HepG2 (cell line): ENCODE results near the gene VIT. TPM values are rescaled to one million over a fixed set of nuclear protein-coding genes. Genes with fewer than 3 reads are reported as not detected.

Experiments used
- ATAC-seq: fragments of 200-7000 bp; cut with Tn5 transposase; 3 replicates; pipeline ENCODE4 v1.9.1; 2020; ENCODE audit warnings: mild to moderate bottlenecking, moderate library complexity
- BruUV-seq: library from RNA; stranded (reverse); fragments of 400-500 nt; replicated peaks from 2 replicates; lab custom pipeline; 2021; lab: Mats Ljungman, UMichigan
- CTCF ChIA-PET: fragments of 300-600 bp; formaldehyde crosslinking; extraction: SDS; loops from one replicate; lab custom pipeline; 2021; ENCODE audit warnings: low total read pairs, inconsistent platforms, low intra/inter-chr PET ratio; lab: Yijun Ruan, JAX
- POLR2A ChIA-PET: fragments of 350-600 bp; sonication (Branson Sonifier 250); formaldehyde crosslinking; loops from one replicate; lab custom pipeline; 2020; ENCODE audit warnings: antibody characterized with exemption, inconsistent platforms; lab: Yijun Ruan, JAX
- DNase-seq: peaks from one replicate; pipeline ENCODE4 v3.0.0-alpha.2; 2015; ENCODE audit warnings: low spot score
- FAIRE-seq: peaks from 3 replicates; lab custom pipeline; 2011; peaks lifted over from hg19 to GRCh38; lab: Jason Lieb, UNC
- H2AFZ ChIP-seq: one replicate; pipeline ENCODE4 v1.6.1; 2011; ENCODE audit warnings: low read length, inconsistent platforms
- H3K27ac ChIP-seq: fragments of 300-600 bp; 3 replicates; pipeline ENCODE4 v1.8.0; 2011; ENCODE audit warnings: mixed run types, mild to moderate bottlenecking, mixed read lengths, low read length, inconsistent platforms; ENCODE audit not compliant: insufficient read depth; ENCODE audit errors: extremely low read length
- H3K27me3 ChIP-seq, 2 experiments: fragments of 200-600 bp in 1 of 2; 2 replicates in 1 of 2; 3 replicates in 1 of 2; pipeline versions ENCODE4 v1.6.0 to v1.8.0; 2011; ENCODE audit warnings: low read length in 2 of 2, mild to moderate bottlenecking in 2 of 2, moderate library complexity in 2 of 2, inconsistent platforms in 1 of 2; ENCODE audit not compliant: insufficient read depth in 2 of 2, control insufficient read depth in 1 of 2
- H3K36me3 ChIP-seq, 2 experiments: fragments of 200-600 bp in 1 of 2; replicated peaks in 1 of 2; 2 replicates in 1 of 2; 3 replicates in 1 of 2; pipeline versions ENCODE4 v1.5.1 to v1.8.0; 2011; ENCODE audit warnings: low read length in 2 of 2, inconsistent platforms in 1 of 2; ENCODE audit not compliant: insufficient read depth in 2 of 2, control insufficient read depth in 1 of 2
- H3K4me1 ChIP-seq: 2 replicates; pipeline ENCODE4 v1.5.1; 2012; ENCODE audit warnings: low read length, inconsistent platforms; ENCODE audit not compliant: insufficient read depth
- H3K4me2 ChIP-seq: 2 replicates; pipeline ENCODE4 v1.6.0; 2011; ENCODE audit warnings: low read depth, low read length, inconsistent platforms
- H3K4me3 ChIP-seq, 3 experiments: fragments of 200-600 bp in 1 of 3; sonication (generic), shearing (Covaris generic) in 1 of 3; replicated peaks in 1 of 3; 2 replicates each; pipeline ENCODE4 v1.5.1; 2011 to 2016; ENCODE audit warnings: low read length in 3 of 3, inconsistent platforms in 2 of 3, low read depth in 2 of 3, mild to moderate bottlenecking in 2 of 3, control low read depth in 1 of 3, mixed read lengths in 1 of 3; ENCODE audit not compliant: insufficient read depth in 1 of 3
- H3K79me2 ChIP-seq: one replicate; pipeline ENCODE4 v1.6.1; 2011; ENCODE audit warnings: low read length, inconsistent platforms; ENCODE audit not compliant: insufficient read depth
- H3K9ac ChIP-seq: 2 replicates; pipeline ENCODE4 v1.6.0; 2011; ENCODE audit warnings: mild to moderate bottlenecking, low read depth, low read length, inconsistent platforms; ENCODE audit not compliant: insufficient read depth
- H3K9me3 ChIP-seq: 2 replicates; pipeline ENCODE4 v1.5.1; 2012; ENCODE audit warnings: mild to moderate bottlenecking, low read length
- H4K20me1 ChIP-seq: 2 replicates; pipeline ENCODE4 v1.6.0; 2011; ENCODE audit warnings: inconsistent platforms, mild to moderate bottlenecking, low read length, moderate library complexity; ENCODE audit not compliant: insufficient read depth
- EED ChIP-seq: sonication (generic); formaldehyde crosslinking; IDR thresholded peaks from 2 replicates; pipeline ENCODE4 v1.5.0; 2020; ENCODE audit warnings: mild to moderate bottlenecking, missing genetic modification reagents
- MAFF ChIP-seq: IDR thresholded peaks from 2 replicates; pipeline ENCODE4 v1.6.1; 2011; ENCODE audit warnings: low read depth, low read length, improper control_type of control experiment
- MAFK ChIP-seq, 2 experiments: IDR thresholded peaks in 1 of 2; conservative IDR thresholded peaks in 1 of 2; 2 replicates each; pipeline ENCODE4 v1.6.1; 2011; ENCODE audit warnings: improper control_type of control experiment in 2 of 2, low read length in 2 of 2
- PHF21A ChIP-seq: sonication (generic); formaldehyde crosslinking; IDR thresholded peaks from 2 replicates; pipeline ENCODE4 v1.5.0; 2020; ENCODE audit warnings: mild to moderate bottlenecking, missing genetic modification reagents
- ZNF709 ChIP-seq: sonication (generic); formaldehyde crosslinking; IDR thresholded peaks from 2 replicates; pipeline ENCODE4 v1.5.0; 2020; ENCODE audit warnings: mild to moderate bottlenecking, missing genetic modification reagents
- WGBS: methylation state at CpG from one replicate; pipeline ENCODE4 v1.1.6; 2017; ENCODE audit warnings: low lambda C conversion rate; 5-methylcytosine and 5-hydroxymethylcytosine counted together
- in situ Hi-C: cut with HindIII; loops from 2 replicates; pipeline ENCODE4 v1.10.0; 2017; ENCODE audit warnings: low pct_unique_long_range_greater_than_20kb; ENCODE audit not compliant: extremely low pct_ligation_motif_present
- intact Hi-C: fragments of 100-400 bp; cut with micrococcal nuclease; formaldehyde crosslinking; loops from one replicate; pipeline ENCODE4 v1.10.0; 2022; ENCODE audit not compliant: unreplicated experiment
- polyA plus RNA-seq, 8 experiments: library from polyadenylated mRNA; depleted of rRNA in 3 of 8; stranded (reverse) in 7 of 8; unstranded in 1 of 8; fragments of >200 nt; fragmentation: Illumina TruSeq in 4 of 8; extraction: Trizol in 4 of 8; gene quantifications; 2 replicates each; pipeline versions ENCODE4 v1.2.1 to v1.2.3, GENCODE V29; 2011 to 2016; ENCODE audit warnings: low read depth in 4 of 8, missing spikeins in 1 of 8, mixed read lengths in 1 of 8; ENCODE audit not compliant: insufficient read depth in 1 of 8
- total RNA-seq, 5 experiments: library from RNA; depleted of rRNA; stranded (reverse); fragments of >200 nt; fragmentation: Illumina TruSeq; extraction: Trizol; gene quantifications; 2 replicates each; pipeline ENCODE4 v1.2.3, GENCODE V29; 2016; ENCODE audit warnings: low read depth in 1 of 5
- TF ChIP-seq, protein P1 (sequence below): sonication (generic); formaldehyde crosslinking; IDR thresholded peaks from 2 replicates; pipeline ENCODE4 v1.9.0; 2022; ENCODE audit warnings: missing genetic modification reagents, mild to moderate bottlenecking, borderline replicate concordance
- TF ChIP-seq, protein P2 (sequence below): IDR thresholded peaks from 2 replicates; pipeline ENCODE4 v1.6.1; 2016; ENCODE audit warnings: missing biosample characterization, missing genetic modification reagents, low read depth

Gene VIT
- total and polyA plus RNA-seq, 2 of the 13 experiments (the other 11 are each of a cell fraction or from before 2014, with no cell fraction given) = not detected

DNA sequence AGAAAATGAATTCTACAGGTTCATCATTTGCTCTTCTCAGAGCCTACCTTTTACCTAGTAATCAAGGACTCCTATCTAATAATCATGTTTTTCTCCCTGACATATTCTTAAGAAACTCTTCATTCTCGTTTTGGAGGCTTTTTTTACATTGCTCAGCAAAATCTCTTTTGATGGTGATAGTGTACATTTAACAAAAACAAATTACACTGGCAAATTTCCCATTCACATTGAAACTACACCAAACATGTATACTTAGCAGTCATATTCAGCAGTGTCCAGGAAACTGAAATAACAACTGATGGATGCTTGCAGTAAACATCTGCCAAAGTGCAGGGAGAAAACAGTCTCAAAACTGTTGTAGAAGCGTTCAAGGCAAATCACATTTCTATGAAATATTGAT is 4.4 kb upstream of the VIT start:
- ATAC-seq = no peak
- Histone ChIP-seq H3K27ac (no peak overlapping the region), H3K79me2 (no peaks in the 10 kb centered on the region), H3K9me3 (no peaks in the 10 kb centered on the region), H3K36me3 (no peaks in the 10 kb centered on the region), H3K4me3 (no peak overlapping the region), H3K27me3 (peaks cover 0 to 5% of the 10 kb centered on the region in 2 experiments; a peak in 1 of 5 replicates), H3K4me1 (no peaks in the 10 kb centered on the region), H2AFZ (no peak overlapping the region), H3K9ac (no peak overlapping the region), H4K20me1 (no peaks in the 10 kb centered on the region), H3K4me2 (no peak overlapping the region)
- DNase-seq = no peak
- CTCF ChIA-PET = no interaction called here
- no peak for FAIRE-seq
- no peak for TF ChIP-seq ZNF709 (CRISPR knock-in tag)
- peak; percentile 81 for TF ChIP-seq MAFF
- TF ChIP-seq MAFK (conservative IDR thresholded peaks at IDR 0.05 in 1 of 2, IDR thresholded peaks at IDR 0.05 in 1 of 2; ENCODE audit: low read length in 2 of 2) = peak; percentile 69 to 89; a peak in 3 of 4 replicates
- intact Hi-C loops = no loop called here
- 3% methylated on average over 2 of the region's 2 CpGs for WGBS
- POLR2A ChIA-PET = no interaction called here
- in situ Hi-C loops = no loop called here
- BruUV-seq = no TSS peak

DNA sequence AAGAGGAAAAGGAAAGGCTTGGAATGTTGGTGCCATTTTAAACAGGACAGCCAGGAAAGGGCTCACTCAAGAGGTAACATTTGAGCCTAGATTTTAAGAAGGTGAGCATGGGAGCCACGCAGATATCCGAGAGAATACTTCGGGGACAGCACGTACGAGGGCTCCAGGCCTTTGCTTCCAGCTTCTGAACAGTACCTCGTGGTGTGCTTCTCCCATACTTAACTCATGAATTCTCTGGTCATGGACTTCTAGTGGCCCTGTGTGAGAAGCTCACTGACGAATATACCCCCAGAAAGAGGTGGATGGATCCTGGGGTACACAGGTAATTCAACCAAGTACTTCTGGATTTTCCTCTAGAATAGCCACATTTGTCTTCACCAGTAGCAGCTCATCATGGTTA is 2.7 kb upstream of the VIT start:
- Histone ChIP-seq H3K4me3 (no peak overlapping the region), H3K27me3 (peaks cover 0 to 5% of the 10 kb centered on the region in 2 experiments; a peak in 1 of 5 replicates), H4K20me1 (no peaks in the 10 kb centered on the region), H2AFZ (no peak overlapping the region), H3K4me1 (peaks cover 7% of the 10 kb centered on the region), H3K36me3 (no peaks in the 10 kb centered on the region), H3K27ac (no peak overlapping the region), H3K4me2 (no peak overlapping the region), H3K9me3 (no peaks in the 10 kb centered on the region), H3K9ac (no peak overlapping the region), H3K79me2 (no peaks in the 10 kb centered on the region)
- BruUV-seq = no TSS peak
- DNase-seq = no peak
- no peak for FAIRE-seq
- in situ Hi-C loops (no loop called here), intact Hi-C loops (no loop called here)
- WGBS = 29% methylated on average over 7 of the region's 7 CpGs
- ATAC-seq = no peak
- POLR2A ChIA-PET = no interaction called here
- CTCF ChIA-PET = no interaction called here
- no peak for TF ChIP-seq PHF21A
- TF ChIP-seq, protein P1, sequence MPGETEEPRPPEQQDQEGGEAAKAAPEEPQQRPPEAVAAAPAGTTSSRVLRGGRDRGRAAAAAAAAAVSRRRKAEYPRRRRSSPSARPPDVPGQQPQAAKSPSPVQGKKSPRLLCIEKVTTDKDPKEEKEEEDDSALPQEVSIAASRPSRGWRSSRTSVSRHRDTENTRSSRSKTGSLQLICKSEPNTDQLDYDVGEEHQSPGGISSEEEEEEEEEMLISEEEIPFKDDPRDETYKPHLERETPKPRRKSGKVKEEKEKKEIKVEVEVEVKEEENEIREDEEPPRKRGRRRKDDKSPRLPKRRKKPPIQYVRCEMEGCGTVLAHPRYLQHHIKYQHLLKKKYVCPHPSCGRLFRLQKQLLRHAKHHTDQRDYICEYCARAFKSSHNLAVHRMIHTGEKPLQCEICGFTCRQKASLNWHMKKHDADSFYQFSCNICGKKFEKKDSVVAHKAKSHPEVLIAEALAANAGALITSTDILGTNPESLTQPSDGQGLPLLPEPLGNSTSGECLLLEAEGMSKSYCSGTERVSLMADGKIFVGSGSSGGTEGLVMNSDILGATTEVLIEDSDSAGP = no peak
- no peak for TF ChIP-seq EED
- TF ChIP-seq, protein P2, sequence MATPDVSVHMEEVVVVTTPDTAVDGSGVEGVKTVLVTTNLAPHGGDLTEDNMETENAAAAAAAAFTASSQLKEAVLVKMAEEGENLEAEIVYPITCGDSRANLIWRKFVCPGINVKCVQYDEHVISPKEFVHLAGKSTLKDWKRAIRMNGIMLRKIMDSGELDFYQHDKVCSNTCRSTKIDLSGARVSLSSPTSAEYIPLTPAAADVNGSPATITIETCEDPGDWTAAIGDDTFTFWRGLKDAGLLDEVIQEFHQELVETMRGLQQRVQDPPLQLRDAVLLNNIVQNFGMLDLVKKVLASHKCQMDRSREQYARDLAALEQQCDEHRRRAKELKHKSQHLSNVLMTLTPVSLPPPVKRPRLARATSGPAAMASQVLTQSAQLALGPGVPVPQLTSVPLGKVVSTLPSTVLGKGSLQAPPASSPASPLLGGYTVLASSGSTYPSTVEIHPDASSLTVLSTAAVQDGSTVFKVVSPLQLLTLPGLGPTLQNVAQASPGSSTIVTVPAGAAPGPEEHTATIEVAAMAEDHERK (CRISPR knock-in tag) = no peak
